ENCODE measurements around the gene IL17F. TPM values are rescaled to one million over a fixed set of nuclear protein-coding genes. Genes with fewer than 3 reads are reported as not detected.

Gene IL17F
- total RNA-seq, 1 experiment from 2014 or later, result not detected

DNA sequence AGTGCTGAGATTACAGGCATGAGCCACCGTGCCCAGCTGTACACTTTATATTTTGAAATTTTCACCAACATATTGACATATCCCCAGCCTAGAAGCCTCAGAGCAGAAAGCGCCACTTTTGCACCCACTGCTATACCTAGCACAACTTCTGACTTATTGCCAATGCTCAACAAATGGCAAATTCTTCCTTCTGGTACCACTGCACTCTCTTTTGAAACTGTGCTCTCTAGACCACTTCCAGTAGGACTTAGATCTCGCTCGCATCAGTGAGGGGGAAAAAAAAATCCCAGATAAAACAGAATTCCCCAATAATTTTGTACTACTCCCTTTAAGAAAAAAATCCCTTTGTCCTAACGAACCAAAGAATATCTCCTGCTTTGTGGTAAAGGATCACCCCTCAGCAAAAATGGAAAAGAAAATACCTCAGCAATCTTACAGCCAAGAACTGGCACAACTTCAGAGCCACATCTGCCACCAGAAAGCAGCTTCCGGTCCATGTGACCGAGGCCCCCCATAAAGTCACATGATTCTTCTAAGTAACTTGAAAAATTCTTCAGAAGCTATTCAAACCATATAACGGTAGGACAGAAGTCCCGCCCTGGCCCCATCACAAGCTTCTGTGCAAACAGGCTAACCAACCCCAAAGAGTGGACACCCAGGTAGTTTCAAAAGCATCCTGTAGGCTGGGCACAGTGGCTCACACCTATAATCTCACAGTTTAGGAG lies 18.5 kb upstream of the IL17F start:
- H3K27me3 Mint-ChIP-seq (ENCODE audit: unreplicated experiment), result no peaks in the 10 kb centered on the region
- no peaks in the 10 kb centered on the region for H3K4me1 Mint-ChIP-seq (ENCODE audit: low read depth, unreplicated experiment)
- no peaks in the 10 kb centered on the region for H3K9me3 Mint-ChIP-seq (ENCODE audit: low read depth, unreplicated experiment)
- no peak overlapping the region for H3K4me3 Mint-ChIP-seq (ENCODE audit: low read depth, unreplicated experiment)
- peaks cover 30% of the 10 kb centered on the region for H3K36me3 Mint-ChIP-seq (ENCODE audit: insufficient read depth, unreplicated experiment)
- intact Hi-C loops (cut with micrococcal nuclease; ENCODE audit: unreplicated experiment), result loop anchor here (1.0 kb wide), 1 partner anchor 99 kb away; no protein-coding TSS in a partner anchor
- CTCF ChIA-PET, result interaction anchor here (1.2 kb wide), 1 partner anchor 28 kb away, joined by 3 read pairs; no protein-coding TSS in a partner anchor
- TF ChIP-seq CTCF (IDR thresholded peaks at IDR 0.05; ENCODE audit: unreplicated experiment), result no peak
- H3K27ac Mint-ChIP-seq (ENCODE audit: unreplicated experiment), result no peak overlapping the region
- no TSS peak for BruUV-seq (replicated peaks)
- no peak for DNase-seq

- no peak overlapping the region for H3K4me3 Mint-ChIP-seq (ENCODE audit: low read depth, unreplicated experiment)
- H3K36me3 Mint-ChIP-seq (ENCODE audit: insufficient read depth, unreplicated experiment), result peaks cover 21% of the 10 kb centered on the region
- no peak for DNase-seq
- no peaks in the 10 kb centered on the region for H3K27me3 Mint-ChIP-seq (ENCODE audit: unreplicated experiment)
- no peak for TF ChIP-seq CTCF (IDR thresholded peaks at IDR 0.05; ENCODE audit: unreplicated experiment)
- H3K27ac Mint-ChIP-seq (ENCODE audit: unreplicated experiment), result no peak overlapping the region
- no TSS peak for BruUV-seq (replicated peaks)
- intact Hi-C loops (cut with micrococcal nuclease; ENCODE audit: unreplicated experiment), result no loop called here
- no peaks in the 10 kb centered on the region for H3K4me1 Mint-ChIP-seq (ENCODE audit: low read depth, unreplicated experiment)
- H3K9me3 Mint-ChIP-seq (ENCODE audit: low read depth, unreplicated experiment), result no peaks in the 10 kb centered on the region
- CTCF ChIA-PET, result interaction anchor here (1.3 kb wide), 1 partner anchor 110 kb away, joined by 6 read pairs; no protein-coding TSS in a partner anchor
These were observed 16.9 kb upstream of the IL17F start for GRCh38 chr6:52261229-52261628.

DNA sequence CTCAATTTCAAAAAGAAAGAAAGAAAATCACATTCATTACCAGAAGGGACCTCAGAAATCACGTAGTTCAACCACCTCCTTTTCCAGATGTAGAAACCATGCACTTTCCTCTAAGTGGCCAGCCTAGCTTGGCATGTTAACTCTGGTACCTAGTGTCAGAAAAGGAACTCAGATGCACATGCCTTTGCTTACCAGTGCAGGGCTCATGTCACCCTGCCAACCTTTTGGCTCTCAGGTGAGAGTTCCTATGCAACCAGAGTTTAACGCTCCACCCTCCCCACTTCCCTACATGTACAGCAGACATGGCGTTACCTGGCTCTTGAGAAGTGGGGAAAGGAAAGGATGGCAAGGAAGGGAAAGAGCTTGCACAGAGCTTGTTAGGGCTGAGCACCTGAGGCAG lies 16.3 kb upstream of the IL17F start:
- Mint-ChIP-seq H3K4me3 (ENCODE audit: low read depth, unreplicated experiment) (no peak overlapping the region), H3K27me3 (ENCODE audit: unreplicated experiment) (no peaks in the 10 kb centered on the region), H3K9me3 (ENCODE audit: low read depth, unreplicated experiment) (no peaks in the 10 kb centered on the region), H3K27ac (ENCODE audit: unreplicated experiment) (no peak overlapping the region), H3K4me1 (ENCODE audit: low read depth, unreplicated experiment) (no peaks in the 10 kb centered on the region), H3K36me3 (ENCODE audit: insufficient read depth, unreplicated experiment) (peaks cover 21% of the 10 kb centered on the region)
- BruUV-seq (replicated peaks), result no TSS peak
- CTCF ChIA-PET, result interaction anchor here (1.3 kb wide), 1 partner anchor 111 kb away, joined by 6 read pairs; no protein-coding TSS in a partner anchor
- TF ChIP-seq CTCF (IDR thresholded peaks at IDR 0.05; ENCODE audit: unreplicated experiment), result no peak
- DNase-seq, result no peak
- intact Hi-C loops (cut with micrococcal nuclease; ENCODE audit: unreplicated experiment), result no loop called here

DNA sequence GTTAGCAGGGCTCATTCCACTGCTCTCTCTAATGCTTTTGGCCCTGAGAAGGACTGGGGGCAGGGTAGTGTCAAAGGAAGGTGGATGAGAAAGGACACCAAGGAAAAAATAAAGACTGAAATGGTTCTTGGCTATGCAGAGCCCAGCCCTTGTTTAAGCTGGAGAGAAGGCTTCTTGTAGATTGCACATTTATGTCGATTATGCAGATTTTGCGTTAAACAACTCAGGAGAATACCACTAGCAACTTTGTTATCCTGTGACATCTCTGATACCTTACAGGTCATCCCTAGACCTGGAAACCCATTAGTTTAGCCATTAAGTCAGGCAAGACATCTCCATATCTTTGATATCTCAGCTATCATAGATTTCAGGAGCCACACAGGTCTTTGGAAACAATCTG lies 11.1 kb upstream of the IL17F start:
- H3K9me3 Mint-ChIP-seq (ENCODE audit: low read depth, unreplicated experiment), result no peaks in the 10 kb centered on the region
- CTCF ChIA-PET, result no interaction called here

More for the DNA sequence above, 11.1 kb upstream of the IL17F start:
- BruUV-seq (replicated peaks), result no TSS peak
- no peak for DNase-seq
- Mint-ChIP-seq H3K27ac (ENCODE audit: unreplicated experiment) (no peak overlapping the region), H3K27me3 (ENCODE audit: unreplicated experiment) (peaks cover 41% of the 10 kb centered on the region), H3K36me3 (ENCODE audit: insufficient read depth, unreplicated experiment) (peaks cover 9% of the 10 kb centered on the region), H3K4me3 (ENCODE audit: low read depth, unreplicated experiment) (no peak overlapping the region), H3K4me1 (ENCODE audit: low read depth, unreplicated experiment) (peaks cover 13% of the 10 kb centered on the region)
- TF ChIP-seq CTCF (IDR thresholded peaks at IDR 0.05; ENCODE audit: unreplicated experiment), result no peak
- intact Hi-C loops (cut with micrococcal nuclease; ENCODE audit: unreplicated experiment), result no loop called here
